Hematopoietic multipotent progenitor cell treated with erythropoietin and hydrocortisone succinate and interleukin-3 and kit ligand, for 6 days (in vitro differentiated cells): Measurements from ENCODE around the gene SMARCD3.

ENCODE experiments used
- DNase-seq: peaks from one replicate; pipeline ENCODE4 v3.0.0-alpha.2; 2015

Gene SMARCD3

DNA sequence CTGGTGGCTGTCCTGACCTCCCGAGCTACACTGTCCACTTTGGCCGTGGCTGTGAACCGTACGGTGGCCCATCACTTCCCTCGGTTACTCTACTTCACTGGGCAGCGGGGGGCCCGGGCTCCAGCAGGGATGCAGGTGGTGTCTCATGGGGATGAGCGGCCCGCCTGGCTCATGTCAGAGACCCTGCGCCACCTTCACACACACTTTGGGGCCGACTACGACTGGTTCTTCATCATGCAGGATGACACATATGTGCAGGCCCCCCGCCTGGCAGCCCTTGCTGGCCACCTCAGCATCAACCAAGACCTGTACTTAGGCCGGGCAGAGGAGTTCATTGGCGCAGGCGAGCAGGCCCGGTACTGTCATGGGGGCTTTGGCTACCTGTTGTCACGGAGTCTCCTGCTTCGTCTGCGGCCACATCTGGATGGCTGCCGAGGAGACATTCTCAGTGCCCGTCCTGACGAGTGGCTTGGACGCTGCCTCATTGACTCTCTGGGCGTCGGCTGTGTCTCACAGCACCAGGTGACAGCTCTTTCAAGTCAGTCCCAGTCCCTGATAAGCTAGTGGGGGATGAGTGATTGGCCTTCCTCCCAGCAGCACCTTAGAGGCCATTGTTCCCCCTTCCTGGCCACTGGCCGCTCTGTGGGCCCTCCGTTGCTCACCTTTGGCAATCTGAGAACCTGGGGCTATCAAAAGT lies 13.3 kb downstream of the SMARCD3 start:
- no peak for DNase-seq

- no peak for DNase-seq
These were observed 14.7 kb downstream of the SMARCD3 start for GRCh38 chr7:151233804-151234203.

DNA sequence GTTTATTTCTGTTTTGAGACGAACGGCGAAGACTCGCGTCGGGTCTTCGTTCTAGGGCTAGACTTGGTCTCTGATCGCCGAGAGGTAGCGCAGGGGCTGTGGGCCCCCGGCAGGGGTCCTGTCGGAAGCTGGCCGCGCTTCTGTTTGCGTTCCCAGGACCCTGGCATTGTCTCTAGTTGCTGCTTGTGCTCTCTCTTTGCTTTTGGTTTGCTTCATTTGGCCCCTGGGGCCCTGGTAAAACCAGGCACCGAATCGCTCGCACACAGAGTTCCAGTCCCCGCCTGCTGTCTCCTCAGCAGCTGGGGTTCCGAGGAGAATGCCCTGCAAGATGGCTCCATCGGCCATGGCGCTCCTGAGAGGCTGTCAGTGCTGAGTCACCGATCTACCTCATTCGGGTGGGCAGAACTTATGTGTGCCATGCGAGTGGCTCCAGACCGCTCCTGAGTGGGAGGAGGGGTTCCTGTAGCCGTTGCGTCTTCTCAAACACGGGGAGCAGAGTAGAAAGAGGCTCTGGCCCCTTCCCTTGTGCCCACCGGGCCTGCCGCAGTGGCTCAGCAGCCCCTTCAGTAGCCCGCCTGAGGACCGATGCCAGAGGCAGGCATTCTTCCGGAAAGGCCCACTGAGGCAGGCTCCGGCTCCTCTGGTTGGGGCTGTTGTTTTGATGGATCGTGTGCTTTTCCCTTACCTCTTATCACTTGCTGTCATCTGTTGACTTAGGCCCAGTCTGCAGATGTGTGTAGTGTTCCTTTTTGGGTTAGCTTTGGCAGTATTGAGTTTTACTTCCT lies 15.4 kb downstream of the SMARCD3 start:
- peak; percentile 93 for DNase-seq

DNA sequence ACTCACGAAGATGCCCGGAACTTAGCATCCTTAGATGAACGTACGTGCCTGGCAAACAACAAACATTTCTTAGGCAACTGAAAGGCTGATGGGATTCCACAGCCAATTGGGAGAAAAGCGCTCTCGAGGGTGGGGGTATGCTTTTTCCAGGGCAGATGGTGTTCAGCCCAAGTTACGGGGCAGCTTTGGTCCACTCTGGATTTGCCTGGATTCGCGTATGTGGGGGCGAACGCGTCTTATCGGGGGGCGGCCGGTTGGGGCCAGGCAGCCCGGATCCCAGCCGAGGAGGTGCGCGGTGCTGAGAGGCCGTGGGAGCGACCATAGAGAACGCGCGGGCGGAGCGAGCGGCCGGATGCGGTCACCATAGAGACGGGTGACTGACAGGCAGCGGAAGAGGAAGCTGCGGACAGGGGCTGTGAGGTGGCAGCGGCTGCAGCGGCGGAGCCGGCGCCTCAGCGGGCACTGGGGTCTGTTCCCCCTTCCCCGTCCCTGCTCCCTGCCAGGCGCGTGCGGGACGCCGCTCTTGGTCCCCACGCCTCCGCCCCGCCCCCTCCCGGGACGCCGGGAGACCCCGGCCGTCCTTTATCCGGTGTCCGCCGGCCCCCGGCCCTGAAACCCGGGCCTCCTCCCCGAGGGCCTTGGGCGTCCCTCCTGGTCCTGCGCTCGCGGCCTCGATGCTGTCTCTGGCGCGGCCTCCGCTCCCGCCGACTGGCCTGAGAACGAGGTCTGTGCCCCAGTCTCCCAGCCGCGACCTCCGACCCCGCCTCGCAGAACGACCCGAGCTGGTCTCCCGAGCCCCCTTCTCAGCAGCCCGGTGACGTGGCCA lies 16.2 kb downstream of the SMARCD3 start, which contains the start of gene CHPF2:
Gene CHPF2 (plus strand): TSS at position 393 of the 826 bp plus-strand sequence. CDS start 1,529 bp downstream, outside the sequence.
- DNase-seq = peak; percentile 96

DNA sequence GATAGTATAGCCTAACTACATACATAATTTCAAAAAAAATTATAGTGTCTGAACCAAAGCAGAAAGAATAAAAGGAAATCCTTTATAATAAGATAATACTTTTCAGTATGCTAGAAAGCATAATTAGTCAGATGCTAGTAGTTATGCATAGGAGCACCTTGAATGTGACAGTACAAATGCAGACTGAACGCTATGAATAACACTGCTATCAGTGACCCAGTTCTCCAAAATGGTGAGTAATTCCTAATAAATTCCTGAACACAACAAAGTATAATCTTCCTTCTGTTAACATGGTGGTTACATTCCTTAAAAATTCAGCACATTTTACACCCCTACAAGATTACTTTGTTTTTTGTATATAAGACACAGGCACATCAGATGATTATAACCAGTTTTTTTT lies 17.4 kb downstream of the SMARCD3 start:
- DNase-seq = no peak

DNA sequence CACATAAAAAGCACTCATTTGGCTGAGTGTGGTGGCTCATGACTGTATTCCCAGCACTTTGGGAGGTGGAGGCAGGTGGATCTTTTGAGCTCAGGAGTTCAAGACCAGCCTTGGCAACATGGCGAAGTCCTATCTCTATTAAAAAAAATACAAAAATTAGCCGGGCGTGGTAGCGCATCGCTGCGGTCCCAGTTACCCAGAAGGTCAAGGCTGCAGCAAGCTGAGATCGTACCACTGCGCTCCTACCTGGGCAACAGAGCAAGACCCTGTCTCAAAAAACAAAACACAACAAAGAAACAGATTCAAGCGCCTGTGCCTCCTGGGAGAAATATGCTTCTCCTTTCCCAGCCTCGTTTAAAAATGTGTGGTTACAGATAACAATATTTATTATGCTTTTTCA lies 19.2 kb downstream of the SMARCD3 start:
- no peak for DNase-seq

DNA sequence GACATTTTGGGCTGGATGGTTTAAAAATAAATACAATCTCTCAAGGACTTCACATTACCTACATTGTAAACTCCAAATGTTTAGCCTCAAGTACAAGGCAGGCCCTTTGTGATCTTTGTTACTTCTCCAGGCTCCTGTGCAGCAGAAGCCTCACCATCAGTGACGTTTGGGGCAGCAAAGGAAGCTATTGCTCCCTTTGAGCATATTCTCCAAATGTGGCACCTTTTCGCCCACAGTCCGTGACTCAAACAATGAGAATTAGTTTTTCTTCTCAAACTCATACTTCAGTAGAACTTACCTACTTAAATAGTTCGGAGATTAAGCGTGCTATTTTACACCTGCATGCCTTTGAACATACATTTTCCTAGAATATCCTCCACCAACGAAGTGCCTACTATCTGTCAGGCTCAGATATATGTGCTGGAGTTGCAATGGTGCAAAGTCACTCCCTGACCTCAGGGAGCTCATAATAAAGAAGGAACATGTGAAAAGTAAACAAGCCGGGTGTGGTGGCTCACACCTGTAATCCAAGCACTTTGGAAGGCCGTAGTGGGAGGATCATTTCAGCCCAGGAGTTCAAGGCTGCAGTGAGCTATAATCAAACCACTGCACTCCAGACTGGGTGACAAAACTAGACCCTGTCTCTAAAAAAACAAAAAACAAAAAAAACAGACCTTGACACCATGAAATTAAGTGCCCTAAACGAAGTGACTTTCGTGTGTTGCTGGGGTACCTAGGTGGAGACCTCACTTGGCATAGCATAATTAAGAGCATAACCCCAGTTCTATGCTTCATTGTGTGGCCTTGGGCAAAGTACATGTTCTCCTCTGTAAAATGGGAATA lies 20.2 kb downstream of the SMARCD3 start:
- no peak for DNase-seq

- DNase-seq = peak; percentile 99
These were observed 21.4 kb downstream of the SMARCD3 start, which contains the start of gene ABCF2 for GRCh38 chr7:151226875-151227782. Gene ABCF2, minus strand, starts transcription at chr7:151227205. Its CDS starts 747 bp downstream, at chr7:151226458.

DNA sequence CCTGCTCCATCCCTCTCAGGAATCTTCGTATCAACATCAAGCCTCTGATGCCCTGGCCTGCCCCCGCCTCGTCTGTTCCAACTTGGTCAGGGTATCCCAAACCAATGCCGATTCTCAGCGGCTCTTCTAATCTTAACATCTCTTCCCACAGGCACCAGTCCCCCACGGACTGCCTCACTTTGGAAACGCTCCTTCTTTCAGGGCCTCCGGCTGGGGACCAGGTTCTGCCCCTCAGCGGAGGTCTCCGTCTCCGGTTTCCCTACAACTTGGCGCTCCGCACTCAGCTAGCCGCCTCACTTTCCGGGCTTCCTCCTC lies 22.0 kb downstream of the SMARCD3 start:
- DNase-seq = no peak

DNA sequence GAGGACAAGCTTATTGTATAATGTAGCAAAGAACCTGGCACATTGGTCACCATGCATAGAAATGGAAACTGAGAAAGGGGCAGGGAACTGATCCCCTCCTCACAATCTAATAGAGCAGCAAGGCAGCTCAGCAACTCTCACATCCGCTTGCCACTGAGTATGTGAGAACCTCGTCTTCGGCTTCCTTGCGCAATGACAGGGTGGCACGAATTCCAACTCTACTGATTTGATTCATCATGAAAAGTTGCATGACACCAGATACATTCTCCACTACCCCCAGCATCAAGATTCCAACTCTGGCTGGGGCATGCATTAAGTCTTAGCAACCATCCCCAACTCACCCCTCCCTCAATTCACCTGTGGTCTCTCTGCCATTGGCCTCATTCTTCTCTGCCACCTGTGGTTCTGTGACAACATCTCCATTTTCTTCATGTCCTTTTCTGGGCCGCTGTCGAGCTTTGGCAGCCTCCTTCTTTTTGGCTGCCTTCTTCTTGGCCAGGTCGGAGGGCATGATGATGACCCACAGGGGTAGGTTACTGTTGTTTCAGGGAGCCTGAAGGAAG lies 22.5 kb downstream of the SMARCD3 start:
- no peak for DNase-seq

DNA sequence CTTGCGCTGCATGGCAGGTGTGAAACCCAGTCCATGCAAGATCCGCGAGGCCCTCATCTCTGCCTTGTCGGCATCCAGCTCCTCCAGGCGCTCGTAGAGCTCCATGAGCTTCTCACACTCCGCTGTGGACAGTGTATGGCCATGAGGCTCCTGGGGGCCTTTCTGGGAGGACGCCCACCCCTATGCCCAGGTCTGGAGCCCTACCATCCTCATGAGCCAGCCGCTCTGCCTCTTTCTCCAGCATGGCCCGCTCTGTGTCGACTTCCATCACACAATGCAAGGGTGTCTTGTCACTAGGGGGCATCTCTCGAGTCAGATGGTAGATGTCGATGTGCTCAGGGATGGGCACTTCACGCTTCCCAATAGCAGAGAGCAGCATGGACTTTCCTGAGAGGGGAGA lies 24.8 kb downstream of the SMARCD3 start:
- DNase-seq = no peak

GRCh38 chr7:151218170-151218569 lies 30.3 kb downstream of the SMARCD3 start:
- DNase-seq = no peak

DNA sequence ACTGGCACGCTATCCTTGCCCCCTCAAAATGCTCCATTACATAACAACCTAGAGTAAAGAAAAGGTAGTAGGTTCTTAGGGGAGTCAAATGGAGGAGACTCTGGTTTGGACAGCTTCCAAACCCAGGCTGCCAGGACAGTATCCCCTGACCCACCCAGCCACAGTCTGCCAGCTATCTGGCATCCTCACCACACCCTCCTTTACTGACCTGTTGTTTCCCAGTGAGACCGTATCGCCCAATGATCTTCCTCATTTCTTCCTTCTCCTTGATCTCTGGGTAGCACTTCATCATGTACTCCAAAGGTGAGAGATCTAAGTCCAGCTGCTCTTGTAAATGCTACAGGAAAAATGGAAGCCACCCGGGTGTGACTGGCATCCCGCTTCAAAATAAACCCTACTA lies 33.1 kb downstream of the SMARCD3 start:
- no peak for DNase-seq

- no peak for DNase-seq
These were observed 34.7 kb downstream of the SMARCD3 start for GRCh38 chr7:151213826-151214225.

DNA sequence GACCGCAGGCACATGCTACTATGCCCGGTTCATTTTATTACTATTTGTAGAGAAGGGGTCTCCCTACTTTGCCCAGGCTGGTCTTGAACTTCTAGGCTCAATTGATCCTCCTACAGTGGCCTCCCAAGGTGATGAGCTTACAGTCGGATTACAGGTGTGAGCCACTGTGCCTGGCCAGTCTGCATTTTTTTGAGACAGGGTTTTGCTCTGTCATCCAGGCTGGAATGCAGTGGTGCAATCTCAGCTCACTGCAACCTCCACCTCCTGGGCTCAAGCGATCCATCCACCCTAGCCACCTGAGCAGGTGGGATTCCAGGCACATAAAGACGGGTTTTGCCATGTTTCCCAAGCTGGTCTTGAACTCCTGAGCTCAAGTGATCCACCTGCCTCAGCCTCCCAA lies 35.9 kb downstream of the SMARCD3 start:
- DNase-seq = no peak

DNA sequence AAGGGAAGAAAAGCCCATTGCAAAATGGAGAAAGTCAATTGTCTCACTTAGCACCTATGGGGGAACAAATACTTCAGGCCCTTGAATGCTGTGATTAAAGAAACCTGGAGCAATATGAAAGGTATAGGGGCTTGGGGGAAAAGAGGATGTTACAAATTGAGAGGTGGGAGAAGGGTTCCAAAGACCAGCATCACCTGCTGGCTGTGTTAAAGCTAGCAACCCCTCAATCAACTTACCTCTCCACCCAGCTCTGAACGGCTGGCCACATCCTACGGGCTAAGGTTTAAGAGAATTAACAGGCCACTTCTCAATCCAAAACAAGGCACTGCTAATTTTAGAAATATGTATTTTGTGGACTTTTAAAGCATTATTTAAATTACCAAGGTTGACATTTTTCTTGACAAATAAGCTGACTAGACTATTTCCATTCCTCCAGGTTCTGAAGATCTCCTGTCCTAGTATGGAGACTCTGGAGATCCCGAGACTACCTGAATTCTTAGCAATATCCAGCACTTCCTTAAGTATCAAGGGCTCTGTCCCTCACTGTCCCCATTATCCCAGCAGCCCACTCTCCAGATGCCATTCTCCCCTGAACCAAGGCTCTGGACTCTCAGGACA lies 37.2 kb downstream of the SMARCD3 start:
- DNase-seq = no peak

GRCh38 chr7:151210087-151210854 lies 38.2 kb downstream of the SMARCD3 start, which contains the start of gene H2BK1:
Gene H2BK1, minus strand, starts transcription at chr7:151210488. Its CDS starts 170 bp downstream, at chr7:151210318.
- DNase-seq = no peak

- no peak for DNase-seq
These were observed 38.9 kb downstream of the SMARCD3 start for GRCh38 chr7:151209588-151209987.

DNA sequence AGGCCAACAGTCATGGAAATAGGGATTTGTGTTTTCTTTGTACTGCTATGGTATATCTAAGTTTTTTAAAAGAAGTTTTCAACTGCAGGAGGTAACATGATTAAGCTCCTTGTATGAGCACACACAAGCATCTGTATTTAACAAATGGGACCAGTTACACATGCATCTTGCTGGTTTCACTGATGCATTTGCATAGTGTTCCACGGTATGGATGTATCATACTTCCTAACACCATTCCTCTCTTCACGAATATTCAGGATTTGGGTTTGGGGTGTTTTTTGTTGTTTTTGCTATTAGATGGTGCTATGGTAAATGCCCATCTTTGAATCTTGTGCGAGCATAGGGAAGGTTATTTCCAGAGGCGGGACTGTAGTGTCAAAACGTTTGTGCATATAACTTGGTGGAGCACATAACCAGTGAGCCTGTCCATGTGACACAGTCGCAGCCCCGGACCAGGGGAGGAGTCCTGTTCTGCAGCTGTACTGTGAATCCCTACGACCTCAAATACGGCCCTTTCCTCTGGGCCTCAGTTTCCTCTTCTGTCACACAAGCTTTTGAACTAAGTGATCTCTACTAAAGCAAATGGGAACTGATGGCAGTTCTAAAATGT lies 40.1 kb downstream of the SMARCD3 start:
- DNase-seq = no peak
